ENCODE measurements around the gene SMTNL2. TPM values are rescaled to one million over a fixed set of nuclear protein-coding genes. Genes with fewer than 3 reads are reported as not detected.
"Not testable (repeated sequence)": the region's sequence is repeated elsewhere in the genome, so short reads cannot be mapped to it uniquely, and the experiment has no call there.

SMTNL2 gene
- total RNA-seq, 1 donor from 2014 or later = 0.46 TPM

GRCh38 chr17:4642286-4642685, 58.0 kb downstream of the SMTNL2 start:
- Histone ChIP-seq H3K4me3 (ENCODE audit: low read depth, low read length) (no peak overlapping the region), H3K27me3 (ENCODE audit: control insufficient read depth, insufficient read depth, low read length) (peaks cover 52% of the 10 kb centered on the region), H3K36me3 (ENCODE audit: control insufficient read depth, insufficient read depth, low read length) (no peaks in the 10 kb centered on the region)
- no peak for TF ChIP-seq CTCF (IDR thresholded peaks at IDR 0.05; ENCODE audit: insufficient read depth, low read length, poor library complexity, severe bottlenecking)
- DNase-seq (ENCODE audit: low read depth) = no peak

DNA sequence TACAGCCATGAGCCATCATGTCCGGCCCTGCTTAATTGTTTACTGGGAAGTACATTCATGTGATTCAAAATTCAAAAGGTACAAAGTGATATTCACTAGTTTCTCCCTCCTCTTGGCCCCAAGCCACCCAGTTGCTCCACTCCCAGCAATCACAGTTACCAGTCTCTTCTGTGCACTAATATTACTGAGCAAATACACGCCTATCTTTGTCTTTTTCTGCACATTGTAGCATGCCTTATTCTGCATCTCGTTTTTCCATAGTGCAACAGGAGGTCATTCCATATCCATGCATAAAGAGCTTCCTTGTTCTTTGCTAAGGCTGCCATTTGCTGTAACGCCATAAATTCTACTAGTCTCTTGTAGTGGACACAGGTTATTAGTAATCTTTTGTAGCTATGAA, 59.3 kb downstream of the SMTNL2 start:
- H3K27me3 ChIP-seq (ENCODE audit: control insufficient read depth, insufficient read depth, low read length) = peaks cover 48% of the 10 kb centered on the region
- no peak for TF ChIP-seq CTCF (IDR thresholded peaks at IDR 0.05; ENCODE audit: insufficient read depth, low read length, poor library complexity, severe bottlenecking)

GRCh38 chr17:4645642-4646041, 61.3 kb downstream of the SMTNL2 start:
- TF ChIP-seq CTCF (IDR thresholded peaks at IDR 0.05; ENCODE audit: insufficient read depth, low read length, poor library complexity, severe bottlenecking) = no peak
- H3K4me3 ChIP-seq (ENCODE audit: low read depth, low read length) = no peak overlapping the region
- DNase-seq (ENCODE audit: low read depth) = no peak
- peaks cover 35% of the 10 kb centered on the region for H3K27me3 ChIP-seq (ENCODE audit: control insufficient read depth, insufficient read depth, low read length)
- no peaks in the 10 kb centered on the region for H3K36me3 ChIP-seq (ENCODE audit: control insufficient read depth, insufficient read depth, low read length)

More for the DNA sequence above, 59.3 kb downstream of the SMTNL2 start:
- no peaks in the 10 kb centered on the region for H3K36me3 ChIP-seq (ENCODE audit: control insufficient read depth, insufficient read depth, low read length)
- H3K4me3 ChIP-seq (ENCODE audit: low read depth, low read length) = no peak overlapping the region
- no peak for DNase-seq (ENCODE audit: low read depth)

- DNase-seq (ENCODE audit: low read depth) = no peak
Measured at GRCh38 chr17:4648741-4649140, 64.4 kb downstream of the SMTNL2 start.

DNA sequence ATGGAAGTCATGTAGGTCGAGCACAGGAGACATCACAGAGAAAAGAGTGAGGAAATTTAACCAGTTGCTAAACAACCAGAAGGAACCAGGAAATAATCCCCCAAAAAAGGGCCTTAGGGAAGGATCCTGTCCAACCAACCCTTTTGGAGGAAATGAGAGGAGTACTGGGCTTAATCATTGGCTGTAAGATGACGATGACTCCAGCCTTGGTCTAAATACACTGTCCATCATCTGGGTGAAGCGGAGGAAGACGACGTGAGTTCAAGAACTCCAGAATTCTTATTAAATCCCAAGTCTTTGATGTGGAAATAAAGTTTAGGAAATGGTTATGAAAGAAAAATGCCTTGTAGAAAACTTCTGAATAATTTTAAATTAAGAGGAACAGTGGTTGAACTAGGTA, 68.7 kb downstream of the SMTNL2 start:
- Histone ChIP-seq H3K27me3 (ENCODE audit: control insufficient read depth, insufficient read depth, low read length) (no peaks in the 10 kb centered on the region), H3K4me3 (ENCODE audit: low read depth, low read length) (no peak overlapping the region), H3K36me3 (ENCODE audit: control insufficient read depth, insufficient read depth, low read length) (no peaks in the 10 kb centered on the region)
- no peak for DNase-seq (ENCODE audit: low read depth)
- TF ChIP-seq CTCF (IDR thresholded peaks at IDR 0.05; ENCODE audit: insufficient read depth, low read length, poor library complexity, severe bottlenecking) = no peak

More at GRCh38 chr17:4648741-4649140, 64.4 kb downstream of the SMTNL2 start:
- no peak for TF ChIP-seq CTCF (IDR thresholded peaks at IDR 0.05; ENCODE audit: insufficient read depth, low read length, poor library complexity, severe bottlenecking)
- H3K27me3 ChIP-seq (ENCODE audit: control insufficient read depth, insufficient read depth, low read length) = peaks cover 12% of the 10 kb centered on the region
- no peaks in the 10 kb centered on the region for H3K36me3 ChIP-seq (ENCODE audit: control insufficient read depth, insufficient read depth, low read length)
- H3K4me3 ChIP-seq (ENCODE audit: low read depth, low read length) = no peak overlapping the region

GRCh38 chr17:4655933-4656332, 71.6 kb downstream of the SMTNL2 start:
- not testable (repeated sequence) for H3K4me3 ChIP-seq (ENCODE audit: low read depth, low read length); DNase-seq (ENCODE audit: low read depth); H3K27me3 ChIP-seq (ENCODE audit: control insufficient read depth, insufficient read depth, low read length); H3K36me3 ChIP-seq (ENCODE audit: control insufficient read depth, insufficient read depth, low read length)

Data from kidney epithelial cell (primary cell).